Tibial nerve (tissue), 4 donors: ENCODE measurements around the gene FAM234B. TPM values are rescaled to one million over a fixed set of nuclear protein-coding genes. Genes with fewer than 3 reads are reported as not detected.

Source experiments
- DNase-seq, 2 donors: peaks; one replicate each; pipeline ENCODE4 v3.0.0-alpha.2; 2019; ENCODE audit warnings: low spot score in 2 of 2
- H3K27ac ChIP-seq, 4 donors: fragments of 200-600 bp; sonication (generic) in 3 of 4; one replicate each; pipeline ENCODE4 v1.5.1; 2017 to 2019; ENCODE audit warnings: mild to moderate bottlenecking in 1 of 4
- H3K27me3 ChIP-seq, 2 donors: fragments of 200-600 bp; sonication (generic) in 1 of 2; one replicate each; pipeline versions ENCODE4 v1.5.1 to v1.6.0; 2017 to 2019
- H3K36me3 ChIP-seq, 3 donors: fragments of 200-600 bp; sonication (generic); one replicate each; pipeline ENCODE4 v1.5.1; 2018 to 2019
- H3K4me1 ChIP-seq, 4 donors: fragments of 200-600 bp; sonication (generic) in 3 of 4; one replicate each; pipeline ENCODE4 v1.5.1; 2017 to 2019
- H3K4me3 ChIP-seq, 4 donors: fragments of 200-600 bp; sonication (generic) in 3 of 4; one replicate each; pipeline ENCODE4 v1.5.1; 2017 to 2019; ENCODE audit warnings: mild to moderate bottlenecking in 1 of 4, moderate library complexity in 1 of 4
- H3K9me3 ChIP-seq, 4 donors: fragments of 200-600 bp; sonication (generic) in 3 of 4; one replicate each; pipeline ENCODE4 v1.5.1; 2017 to 2019
- EP300 ChIP-seq, 2 donors: sonication (generic); formaldehyde crosslinking; IDR thresholded peaks; one replicate each; pipeline ENCODE4 v1.6.1; 2017; ENCODE audit warnings: antibody characterized with exemption in 2 of 2, mild to moderate bottlenecking in 1 of 2
- POLR2A ChIP-seq, 2 donors: fragments of 450-650 bp; IDR thresholded peaks; one replicate each; pipeline ENCODE4 v1.6.1; 2017; ENCODE audit warnings: antibody characterized with exemption in 2 of 2, mild to moderate bottlenecking in 2 of 2, moderate library complexity in 2 of 2
- WGBS, 2 donors: methylation state at CpG; one replicate each; pipeline ENCODE4 v1.1.5; 2018; 5-methylcytosine and 5-hydroxymethylcytosine counted together
- total RNA-seq, 4 donors: library from RNA; depleted of rRNA; stranded (reverse); fragments of >200 nt; gene quantifications; one replicate each; pipeline ENCODE4 v1.1.0, GENCODE V29; 2016
- TF ChIP-seq, protein P1 (sequence below), 5 experiments: fragments of 200-600 bp in 3 of 5; fragments of 450-650 bp in 2 of 5; sonication (generic) in 3 of 5; IDR thresholded peaks; one replicate each; pipeline ENCODE4 v1.5.1; 2016 to 2019; ENCODE audit warnings: antibody characterized with exemption in 5 of 5, mild to moderate bottlenecking in 3 of 5, moderate library complexity in 2 of 5

Gene FAM234B
- total RNA-seq, 4 donors from 2014 or later: 2.0 to 12.6 (median 8.4) TPM

DNA sequence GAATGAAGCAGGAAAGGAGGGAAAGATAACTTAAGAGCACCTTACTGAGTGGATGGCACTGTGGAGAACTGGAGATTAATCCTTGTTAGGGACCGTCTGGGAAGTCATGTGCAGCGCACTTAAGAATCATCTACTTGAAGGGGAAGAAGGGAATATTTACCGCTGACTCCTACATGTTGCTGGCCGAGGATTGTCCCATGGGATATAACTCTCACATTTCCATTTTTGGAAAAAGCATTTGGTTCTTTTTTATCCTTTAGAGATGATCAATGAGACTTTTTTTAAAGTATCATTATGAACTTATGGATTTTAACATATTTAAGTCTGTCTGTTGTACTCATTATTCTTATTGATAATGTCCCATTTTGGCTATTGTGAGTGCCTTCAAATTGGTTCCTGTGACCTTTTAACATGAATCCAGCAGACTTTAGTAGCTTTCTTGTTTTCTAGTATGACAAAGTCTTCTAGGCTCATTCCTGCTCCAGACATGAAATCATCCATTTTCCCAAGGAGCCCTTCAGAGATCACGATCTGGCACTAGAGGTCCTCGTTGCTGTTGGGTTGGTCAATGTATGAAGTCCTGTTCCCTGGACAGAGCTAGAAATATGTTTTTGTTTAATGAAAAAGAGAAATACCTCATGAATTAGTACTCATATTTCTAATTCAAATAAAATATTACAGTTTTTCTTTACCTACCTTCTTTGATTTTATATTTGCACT, 20.2 kb upstream of the FAM234B start:
- WGBS, 2 donors: 54 to 65% methylated on average over 6 of the region's 6 CpGs
- no peak overlapping the region for H3K27ac ChIP-seq
- no peaks in the 10 kb centered on the region for H3K27me3 ChIP-seq
- H3K9me3 ChIP-seq: no peaks in the 10 kb centered on the region
- H3K4me3 ChIP-seq: no peak overlapping the region
- no peaks in the 10 kb centered on the region for H3K36me3 ChIP-seq
- DNase-seq: peak in 1 of 2 donors; percentile 64
- H3K4me1 ChIP-seq: peaks cover 0 to 16% (median 0%) of the 10 kb centered on the region in 4 donors
- peak in 1 of 2 donors; percentile 30 for TF ChIP-seq EP300 (IDR thresholded peaks at IDR 0.05)
- no peak for TF ChIP-seq POLR2A (IDR thresholded peaks at IDR 0.05)
- TF ChIP-seq, protein P1, sequence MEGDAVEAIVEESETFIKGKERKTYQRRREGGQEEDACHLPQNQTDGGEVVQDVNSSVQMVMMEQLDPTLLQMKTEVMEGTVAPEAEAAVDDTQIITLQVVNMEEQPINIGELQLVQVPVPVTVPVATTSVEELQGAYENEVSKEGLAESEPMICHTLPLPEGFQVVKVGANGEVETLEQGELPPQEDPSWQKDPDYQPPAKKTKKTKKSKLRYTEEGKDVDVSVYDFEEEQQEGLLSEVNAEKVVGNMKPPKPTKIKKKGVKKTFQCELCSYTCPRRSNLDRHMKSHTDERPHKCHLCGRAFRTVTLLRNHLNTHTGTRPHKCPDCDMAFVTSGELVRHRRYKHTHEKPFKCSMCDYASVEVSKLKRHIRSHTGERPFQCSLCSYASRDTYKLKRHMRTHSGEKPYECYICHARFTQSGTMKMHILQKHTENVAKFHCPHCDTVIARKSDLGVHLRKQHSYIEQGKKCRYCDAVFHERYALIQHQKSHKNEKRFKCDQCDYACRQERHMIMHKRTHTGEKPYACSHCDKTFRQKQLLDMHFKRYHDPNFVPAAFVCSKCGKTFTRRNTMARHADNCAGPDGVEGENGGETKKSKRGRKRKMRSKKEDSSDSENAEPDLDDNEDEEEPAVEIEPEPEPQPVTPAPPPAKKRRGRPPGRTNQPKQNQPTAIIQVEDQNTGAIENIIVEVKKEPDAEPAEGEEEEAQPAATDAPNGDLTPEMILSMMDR (IDR thresholded peaks at IDR 0.05): peak in 4 of 5 experiments; percentile 8 to 35 (median 21)

DNA sequence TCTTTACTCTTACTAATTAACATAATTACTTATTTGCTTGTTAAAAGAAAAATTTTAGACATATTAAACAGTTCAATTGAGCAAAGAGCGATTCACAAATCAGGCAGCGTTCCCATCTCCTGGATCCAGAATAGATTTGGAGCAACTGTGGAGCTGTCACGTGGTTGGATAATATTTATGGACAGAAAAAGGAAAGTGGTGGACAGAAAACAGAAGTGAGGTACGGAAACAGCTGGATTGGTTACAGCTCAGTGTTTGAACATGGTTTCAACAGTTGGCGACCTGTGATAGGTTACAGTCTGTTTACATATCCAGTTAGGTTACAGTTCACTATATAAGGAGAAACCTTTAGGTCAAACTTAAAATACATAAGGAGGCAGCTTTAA, 19.7 kb upstream of the FAM234B start:
- H3K9me3 ChIP-seq: no peaks in the 10 kb centered on the region
- DNase-seq: no peak
- H3K27me3 ChIP-seq: no peaks in the 10 kb centered on the region
- H3K4me1 ChIP-seq: peaks cover 0 to 16% (median 0%) of the 10 kb centered on the region in 4 donors
- H3K36me3 ChIP-seq: no peaks in the 10 kb centered on the region
- no peak overlapping the region for H3K27ac ChIP-seq
- TF ChIP-seq POLR2A (IDR thresholded peaks at IDR 0.05): no peak
- TF ChIP-seq, protein P1 (IDR thresholded peaks at IDR 0.05): no peak
- no peak for TF ChIP-seq EP300 (IDR thresholded peaks at IDR 0.05)
- no peak overlapping the region for H3K4me3 ChIP-seq
- WGBS, 2 donors: 66 to 78% methylated on average over 5 of the region's 5 CpGs

DNA sequence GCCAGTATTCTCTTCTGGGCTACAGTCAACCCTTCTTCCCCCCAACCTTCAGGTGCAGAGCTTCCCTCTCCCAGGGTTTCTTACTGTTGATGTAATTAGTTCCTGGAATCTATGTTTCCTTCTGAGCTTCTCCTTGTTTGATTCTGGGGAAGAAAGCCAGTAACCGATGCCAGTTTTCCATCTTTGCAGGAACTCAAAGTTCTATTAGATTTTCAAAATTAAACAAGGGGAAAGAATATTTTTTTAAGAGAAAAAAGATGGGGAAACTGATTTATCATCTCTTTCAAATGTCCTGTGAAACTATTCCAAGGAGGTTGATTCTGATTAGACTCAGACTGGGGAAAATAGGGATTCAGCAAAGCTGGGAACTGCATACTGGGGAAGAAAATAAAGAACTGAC, 17.9 kb upstream of the FAM234B start:
- WGBS, 2 donors: 49 to 54% methylated on average over 1 of the region's 1 CpG
- H3K4me3 ChIP-seq: no peak overlapping the region
- H3K36me3 ChIP-seq: no peaks in the 10 kb centered on the region
- peak in 1 of 2 donors; percentile 44 for DNase-seq
- TF ChIP-seq POLR2A (IDR thresholded peaks at IDR 0.05) (no peak), EP300 (IDR thresholded peaks at IDR 0.05) (peak in 1 of 2 donors; percentile 3)
- TF ChIP-seq, protein P1 (IDR thresholded peaks at IDR 0.05): no peak
- peaks cover 0 to 16% (median 0%) of the 10 kb centered on the region in 4 donors for H3K4me1 ChIP-seq
- no peaks in the 10 kb centered on the region for H3K9me3 ChIP-seq
- H3K27me3 ChIP-seq: no peaks in the 10 kb centered on the region
- peak overlapping the region in 1 of 4 donors; percentile 54 for H3K27ac ChIP-seq

DNA sequence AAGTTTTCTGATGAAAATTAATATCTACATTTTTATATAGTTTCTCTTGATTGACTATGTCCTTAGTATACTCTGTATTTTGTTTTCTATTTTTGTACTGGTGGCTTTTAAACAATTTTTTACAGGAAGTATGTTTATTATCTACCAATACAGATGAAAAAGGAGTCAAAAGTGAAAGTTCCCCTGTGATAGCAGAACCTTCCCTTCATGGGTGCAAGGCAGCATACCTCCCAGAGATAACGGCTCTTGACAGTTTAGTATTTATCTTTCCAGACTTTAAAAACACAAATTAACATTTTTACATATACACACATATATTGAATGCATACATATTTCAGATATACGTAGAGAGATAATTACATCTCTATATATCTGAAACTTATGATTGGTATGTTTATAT, 17.1 kb upstream of the FAM234B start:
- no peaks in the 10 kb centered on the region for H3K9me3 ChIP-seq
- H3K4me3 ChIP-seq: no peak overlapping the region
- DNase-seq: no peak
- no peaks in the 10 kb centered on the region for H3K36me3 ChIP-seq
- no peaks in the 10 kb centered on the region for H3K27me3 ChIP-seq
- H3K4me1 ChIP-seq: peaks cover 0 to 16% (median 0%) of the 10 kb centered on the region in 4 donors
- peak overlapping the region in 1 of 4 donors; percentile 54 for H3K27ac ChIP-seq
- TF ChIP-seq POLR2A (IDR thresholded peaks at IDR 0.05) (no peak), EP300 (IDR thresholded peaks at IDR 0.05) (no peak)
- TF ChIP-seq, protein P1 (IDR thresholded peaks at IDR 0.05): no peak
- WGBS, 2 donors: 75 to 79% methylated on average over 2 of the region's 2 CpGs

DNA sequence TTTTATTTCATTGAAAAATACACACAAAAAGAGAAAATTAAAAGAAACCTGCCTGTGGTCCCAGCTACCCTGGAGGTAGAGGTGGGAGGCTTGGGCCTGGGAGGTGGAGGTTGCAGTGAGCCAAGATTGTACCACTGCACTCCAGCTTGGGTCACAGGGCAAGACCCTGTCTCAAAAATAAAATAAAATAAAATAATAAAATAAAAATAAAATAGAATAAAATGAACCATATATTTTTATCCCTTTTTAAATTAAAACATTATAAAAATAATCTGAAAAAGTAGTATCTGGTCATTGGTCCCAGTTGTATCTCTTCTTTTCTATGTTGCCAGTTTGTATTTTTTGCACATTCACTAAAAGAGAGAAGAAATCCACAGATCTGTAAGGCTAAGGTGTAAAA, 16.7 kb upstream of the FAM234B start:
- H3K4me1 ChIP-seq: peaks cover 0 to 16% (median 0%) of the 10 kb centered on the region in 4 donors
- DNase-seq: no peak
- H3K9me3 ChIP-seq: no peaks in the 10 kb centered on the region
- no peaks in the 10 kb centered on the region for H3K27me3 ChIP-seq
- H3K4me3 ChIP-seq: no peak overlapping the region
- no peak overlapping the region for H3K27ac ChIP-seq
- H3K36me3 ChIP-seq: no peaks in the 10 kb centered on the region
- TF ChIP-seq POLR2A (IDR thresholded peaks at IDR 0.05) (no peak), EP300 (IDR thresholded peaks at IDR 0.05) (no peak)
- TF ChIP-seq, protein P1 (IDR thresholded peaks at IDR 0.05): no peak
